ENCODE results near the gene E2F3.

Gene E2F3

DNA sequence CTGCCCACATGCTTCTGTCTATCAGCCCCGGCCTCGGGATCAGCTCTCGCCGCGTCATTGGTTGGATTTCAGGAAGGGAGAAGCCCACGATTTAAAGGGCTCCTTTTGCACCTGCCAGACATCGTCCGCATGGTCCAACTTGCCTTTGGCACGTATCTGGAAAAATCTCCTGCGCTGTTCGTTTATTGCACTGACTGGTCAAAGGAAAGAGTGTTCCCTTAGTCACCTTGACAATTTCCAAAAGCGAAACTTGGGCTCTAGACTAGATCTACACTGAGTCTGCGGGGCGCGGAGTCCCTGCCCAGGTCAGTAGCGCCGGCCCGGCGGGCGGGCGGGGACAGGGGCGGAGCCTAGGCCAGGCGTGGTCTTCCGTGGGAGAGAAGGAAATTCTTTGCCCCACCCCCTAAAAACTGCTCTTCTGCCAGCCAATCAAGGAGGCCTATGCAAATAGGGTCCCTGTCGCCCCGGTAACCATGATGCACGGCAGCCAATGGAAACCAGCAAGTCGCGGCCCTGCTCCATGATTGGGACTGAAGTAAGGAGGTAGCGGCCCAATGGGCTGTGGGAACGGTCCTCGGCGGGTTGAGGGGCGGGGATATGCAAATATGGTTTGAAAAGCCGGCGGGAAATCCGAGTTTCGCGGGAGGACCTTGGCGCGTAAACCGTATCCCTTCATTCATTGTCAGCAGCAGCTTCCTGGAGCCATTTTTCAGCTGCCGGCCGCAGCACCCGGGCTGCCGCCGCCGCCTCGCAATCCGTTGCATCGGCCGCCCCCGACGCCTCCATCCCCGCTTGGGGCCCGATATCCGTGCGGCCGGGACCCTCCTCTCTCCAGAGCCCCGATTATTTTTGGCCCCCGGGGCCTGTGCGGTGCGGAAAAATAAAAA, at the start of gene E2F3:
E2F3 (plus strand) TSS at position 675 of the 887 bp plus-strand sequence. CDS start 354 bp downstream, outside the sequence.
- peak; percentile 98 to 99 for DNase-seq (ENCODE audit: extremely low read depth in 1 of 2, low read depth in 1 of 2)

DNA sequence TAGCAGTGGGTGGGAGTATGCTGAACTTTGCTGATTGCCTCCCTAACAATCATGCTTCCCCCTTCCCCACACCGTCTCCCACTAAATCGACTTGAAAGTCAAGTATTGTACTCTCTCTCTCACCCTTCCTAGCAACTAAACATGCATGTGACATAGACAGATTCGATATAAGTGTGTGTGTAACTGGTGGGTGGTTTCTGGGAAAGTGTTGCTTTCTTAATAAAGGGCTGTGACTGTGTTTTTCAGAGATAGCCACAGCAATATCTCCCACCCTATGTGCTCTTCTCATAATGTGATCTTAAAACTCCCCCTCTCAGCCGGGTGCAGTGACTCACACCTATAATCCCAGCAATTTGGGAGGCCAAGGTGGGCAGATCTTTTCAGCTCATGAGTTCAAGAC, 49.3 kb upstream of the E2F3 start:
- no peak for DNase-seq (ENCODE audit: extremely low read depth in 1 of 2, low read depth in 1 of 2)

DNA sequence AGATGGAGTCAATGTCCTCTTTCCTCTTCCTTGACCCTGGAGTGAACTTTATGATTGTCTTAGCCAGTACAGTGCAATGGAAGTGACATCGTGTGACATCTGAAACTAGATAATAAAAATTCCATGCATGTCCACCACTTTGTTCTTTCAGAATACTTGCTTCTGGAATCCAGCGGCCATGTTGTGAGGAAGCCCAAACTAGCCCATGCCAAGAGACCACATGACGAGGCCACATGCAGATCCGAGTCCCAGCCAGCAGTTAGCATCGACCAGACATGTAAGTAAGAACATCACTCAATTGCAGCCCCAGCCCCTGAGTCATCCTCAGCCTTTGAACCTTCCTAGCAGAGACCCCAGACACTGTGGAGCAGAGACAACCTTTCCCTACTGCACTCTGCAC, 48.5 kb upstream of the E2F3 start:
- DNase-seq (ENCODE audit: extremely low read depth in 1 of 2, low read depth in 1 of 2): no peak

DNA sequence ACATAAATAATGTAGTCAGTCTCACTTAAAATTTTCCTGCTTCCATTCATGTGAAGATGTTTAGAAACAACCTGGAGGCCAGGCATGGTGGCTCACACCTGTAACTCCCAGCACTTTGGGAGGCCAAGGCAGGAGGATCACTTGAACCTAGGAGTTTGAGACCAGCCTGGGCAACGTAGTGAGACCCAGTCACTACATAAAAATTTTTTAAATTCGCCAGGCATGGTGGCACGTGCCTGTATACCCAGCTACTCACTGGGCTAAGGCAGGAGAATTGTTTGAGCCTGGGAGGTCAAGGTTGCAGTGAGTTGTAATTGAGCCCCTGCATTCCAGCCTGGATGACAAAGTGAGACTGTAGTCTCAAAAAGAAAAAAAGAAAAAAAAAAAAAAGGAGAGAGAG, 47.3 kb upstream of the E2F3 start:
- no peak for DNase-seq (ENCODE audit: extremely low read depth in 1 of 2, low read depth in 1 of 2)

DNA sequence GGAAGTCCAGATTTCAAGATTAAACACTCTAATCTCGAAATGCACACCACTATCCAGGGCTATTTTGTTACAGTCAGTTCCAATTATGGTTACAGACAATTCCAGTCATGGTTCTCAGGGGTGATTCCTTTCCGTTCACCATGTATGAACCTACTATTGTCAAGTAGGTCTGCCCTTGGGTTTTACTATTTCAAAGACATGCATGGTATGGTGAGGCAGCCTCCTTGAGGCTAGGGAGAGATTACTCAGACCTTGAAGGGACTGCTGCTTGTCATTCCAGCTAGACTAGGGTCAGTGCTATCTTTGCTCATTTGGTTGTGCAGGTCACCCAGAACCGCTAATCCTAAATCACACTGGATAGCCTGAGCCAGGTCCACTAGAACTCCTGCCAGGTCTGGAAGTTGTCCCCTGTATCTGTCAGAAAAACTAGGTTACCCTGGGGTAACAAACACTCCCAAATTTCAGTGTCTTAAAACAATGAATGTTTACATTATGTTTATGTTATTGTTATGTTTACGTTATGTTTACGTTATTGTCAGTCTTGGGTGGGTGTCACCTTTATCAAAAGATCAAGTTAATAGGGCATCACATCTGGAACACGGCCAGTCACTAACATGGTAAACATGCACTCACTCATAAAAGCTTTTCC, 41.1 kb upstream of the E2F3 start:
- DNase-seq (ENCODE audit: extremely low read depth in 1 of 2, low read depth in 1 of 2): no peak

DNA sequence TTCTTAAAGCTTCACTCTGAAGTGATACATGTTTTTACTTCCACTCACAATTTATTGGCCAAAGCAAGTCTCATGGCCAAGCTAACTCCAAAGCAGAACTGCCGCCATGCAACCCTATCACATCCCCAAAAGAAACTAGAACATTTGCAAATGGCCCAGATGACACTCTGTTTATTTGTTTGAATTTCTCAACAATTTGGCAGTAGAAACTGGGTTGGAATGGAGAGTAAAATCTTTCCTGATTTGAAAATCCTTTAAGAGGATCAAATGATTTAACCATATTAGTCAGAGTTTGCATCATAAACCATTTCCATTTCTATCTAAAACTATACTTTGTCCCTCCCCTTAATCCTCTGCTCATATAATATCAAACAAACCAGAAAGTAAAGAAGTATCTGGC, 39.1 kb upstream of the E2F3 start:
- no peak for DNase-seq (ENCODE audit: extremely low read depth in 1 of 2, low read depth in 1 of 2)

DNA sequence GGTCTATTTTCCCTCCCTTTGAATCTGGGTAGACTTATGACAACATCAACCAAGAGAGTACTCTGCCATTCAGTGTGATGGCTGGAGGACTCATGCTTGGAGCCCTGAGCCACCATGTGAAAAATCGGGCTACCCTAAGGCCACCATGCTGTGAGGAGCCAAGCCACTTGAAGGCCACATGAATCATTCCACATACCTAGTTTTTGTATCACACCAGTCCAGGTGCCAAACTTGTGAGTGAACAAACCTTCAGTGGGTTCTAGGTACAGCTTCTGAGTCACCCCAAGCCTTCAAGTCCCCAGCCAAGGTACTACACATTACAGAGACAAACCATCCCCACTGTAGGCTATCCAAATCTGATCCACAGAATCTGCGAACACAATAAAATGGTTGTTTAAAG, 37.4 kb upstream of the E2F3 start:
- DNase-seq (ENCODE audit: extremely low read depth in 1 of 2, low read depth in 1 of 2): no peak

DNA sequence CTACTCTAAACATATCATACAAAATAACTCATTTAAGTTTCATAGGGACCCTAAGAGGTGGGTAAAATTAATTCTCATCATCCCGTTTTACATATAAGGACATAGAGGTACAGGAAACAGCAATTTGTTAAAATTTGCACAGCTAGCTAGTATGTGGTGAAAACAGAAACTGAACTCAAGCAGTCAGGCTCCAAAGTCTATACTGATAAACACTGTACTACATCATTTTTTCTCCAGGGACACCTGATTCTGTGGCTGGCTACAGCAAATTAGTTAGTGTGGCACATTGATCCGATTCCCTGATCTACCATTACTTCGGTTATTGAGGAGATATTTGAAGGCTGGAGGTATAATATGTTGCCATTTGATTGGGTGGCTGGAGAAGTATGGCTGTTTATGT, 36.2 kb upstream of the E2F3 start:
- DNase-seq (ENCODE audit: extremely low read depth in 1 of 2, low read depth in 1 of 2): no peak

DNA sequence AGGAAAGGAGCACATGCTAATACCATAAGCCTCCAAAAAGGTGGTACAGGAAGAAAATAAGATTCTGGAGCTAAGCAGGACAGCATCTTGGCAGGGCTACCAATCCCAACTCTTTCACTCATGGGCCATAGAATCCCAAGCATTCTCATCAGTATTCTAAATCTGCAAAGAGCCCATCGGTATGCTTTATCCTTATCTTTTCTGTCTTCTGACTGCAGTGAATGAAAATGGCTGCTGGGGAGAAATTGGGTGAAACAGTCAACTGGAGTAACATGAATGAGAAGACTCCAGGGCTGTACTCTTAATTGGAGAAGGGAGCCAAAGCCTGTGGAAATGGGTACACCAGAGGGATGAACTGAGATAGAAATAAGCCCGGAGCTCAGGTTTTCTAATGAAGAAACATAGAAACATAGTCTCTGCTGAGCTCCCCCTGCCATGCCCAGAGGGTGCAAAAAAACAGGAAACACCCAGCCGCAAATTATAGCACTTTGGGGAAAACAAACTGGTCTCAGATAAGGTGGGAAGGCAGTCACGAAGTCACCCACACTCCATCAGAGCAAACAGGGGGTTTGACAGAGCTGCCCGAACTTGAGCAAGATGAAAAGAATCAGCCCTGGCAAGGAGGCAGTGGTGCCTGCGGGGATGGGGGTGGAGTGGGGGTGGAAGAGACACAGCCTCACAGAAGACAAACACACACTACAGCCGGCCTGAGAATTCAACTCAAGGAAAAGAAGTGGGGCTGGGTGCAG, 35.4 kb upstream of the E2F3 start:
- DNase-seq (ENCODE audit: extremely low read depth in 1 of 2, low read depth in 1 of 2): peak in 1 of 2 donors; percentile 7

DNA sequence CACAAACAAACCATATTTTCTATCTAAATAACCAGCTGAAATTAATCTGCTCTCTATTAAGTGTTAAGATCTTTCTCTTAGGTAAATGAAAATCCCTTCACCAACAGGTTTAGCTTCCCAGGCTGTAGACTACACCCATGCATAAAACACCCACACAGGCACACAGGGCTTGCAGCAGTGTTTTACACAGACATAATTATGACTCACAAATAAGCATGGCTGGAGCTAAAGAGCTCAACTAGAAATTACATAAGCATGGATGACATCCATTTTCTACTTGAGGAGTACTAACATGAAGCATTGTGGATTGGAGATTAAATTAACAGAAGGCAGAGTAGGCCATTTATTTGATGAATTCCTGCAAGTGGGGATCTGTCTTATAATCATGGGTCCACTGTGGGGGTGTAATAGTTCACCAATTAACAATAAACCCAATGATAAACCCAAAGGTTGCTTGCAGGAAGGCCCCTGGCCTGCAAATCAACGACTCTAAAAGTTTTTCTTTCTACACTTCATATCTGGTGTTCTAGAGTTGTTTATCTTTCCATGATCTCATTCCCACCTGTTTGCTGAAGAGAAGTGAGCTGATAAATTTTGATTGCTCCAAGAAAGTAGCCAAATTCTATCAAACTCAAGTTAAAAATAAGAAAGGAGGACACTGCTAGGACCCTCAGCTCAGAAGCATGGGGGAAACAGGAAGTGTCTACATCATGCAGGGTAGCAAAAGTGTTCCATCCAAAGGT, 33.8 kb upstream of the E2F3 start:
- DNase-seq (ENCODE audit: extremely low read depth in 1 of 2, low read depth in 1 of 2): no peak

DNA sequence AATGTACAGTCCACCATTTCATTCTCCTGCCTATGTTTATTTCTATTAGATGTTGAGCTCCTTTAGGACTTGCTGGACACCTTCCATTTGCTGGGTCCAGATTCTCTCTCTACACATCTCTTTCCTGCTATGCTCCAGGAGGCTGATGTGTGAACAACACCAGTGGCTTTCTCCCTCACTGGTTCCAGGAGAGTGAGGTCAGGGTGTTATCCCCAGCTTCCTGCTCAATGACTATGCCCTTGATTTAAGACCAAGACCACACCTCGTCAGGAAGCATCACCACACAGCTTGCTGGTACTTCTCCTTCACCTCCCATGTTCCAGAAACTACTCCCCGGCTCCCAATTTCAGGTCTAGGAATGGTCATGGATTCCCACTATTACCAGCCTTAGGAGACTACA, 31.3 kb upstream of the E2F3 start:
- no peak for DNase-seq (ENCODE audit: extremely low read depth in 1 of 2, low read depth in 1 of 2)

DNA sequence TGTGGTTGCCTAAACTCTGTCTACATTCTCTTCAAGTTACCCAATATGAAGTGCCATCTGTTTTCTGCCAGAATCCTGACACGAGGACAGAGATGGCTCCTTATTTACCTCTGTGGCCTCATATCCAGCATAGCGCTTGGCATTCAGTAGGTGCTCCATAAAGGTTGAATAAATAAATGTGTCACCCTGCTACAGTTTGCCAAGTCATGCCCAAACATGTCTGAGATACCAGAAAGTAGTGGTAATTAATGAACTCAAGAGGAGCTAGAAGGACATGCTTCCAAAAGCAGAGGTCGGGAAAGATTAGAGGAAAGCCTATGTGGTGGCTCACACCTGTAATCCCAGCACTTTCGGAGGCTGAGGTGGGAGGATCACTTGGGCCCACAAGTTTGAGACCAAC, 30.9 kb upstream of the E2F3 start:
- DNase-seq (ENCODE audit: extremely low read depth in 1 of 2, low read depth in 1 of 2): no peak

DNA sequence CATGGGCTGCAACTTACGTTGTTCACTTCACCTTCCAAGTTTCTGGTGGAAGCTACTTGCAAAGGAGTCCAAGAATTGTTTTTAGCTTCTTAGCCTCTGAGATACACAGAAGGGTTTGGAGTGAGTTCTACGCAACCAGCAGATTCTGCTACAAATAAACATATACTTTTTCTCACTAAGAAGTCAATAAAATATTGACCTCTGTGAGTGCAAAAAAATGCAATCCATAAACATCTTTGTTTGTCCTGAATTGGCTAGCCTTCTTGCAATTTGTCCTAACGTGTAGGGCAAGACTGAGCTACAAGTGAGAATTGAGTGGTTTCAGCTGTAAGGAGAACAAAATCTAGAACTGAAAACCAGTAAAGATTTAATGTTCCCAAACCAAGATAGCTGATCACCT, 26.2 kb upstream of the E2F3 start:
- no peak for DNase-seq (ENCODE audit: extremely low read depth in 1 of 2, low read depth in 1 of 2)

DNA sequence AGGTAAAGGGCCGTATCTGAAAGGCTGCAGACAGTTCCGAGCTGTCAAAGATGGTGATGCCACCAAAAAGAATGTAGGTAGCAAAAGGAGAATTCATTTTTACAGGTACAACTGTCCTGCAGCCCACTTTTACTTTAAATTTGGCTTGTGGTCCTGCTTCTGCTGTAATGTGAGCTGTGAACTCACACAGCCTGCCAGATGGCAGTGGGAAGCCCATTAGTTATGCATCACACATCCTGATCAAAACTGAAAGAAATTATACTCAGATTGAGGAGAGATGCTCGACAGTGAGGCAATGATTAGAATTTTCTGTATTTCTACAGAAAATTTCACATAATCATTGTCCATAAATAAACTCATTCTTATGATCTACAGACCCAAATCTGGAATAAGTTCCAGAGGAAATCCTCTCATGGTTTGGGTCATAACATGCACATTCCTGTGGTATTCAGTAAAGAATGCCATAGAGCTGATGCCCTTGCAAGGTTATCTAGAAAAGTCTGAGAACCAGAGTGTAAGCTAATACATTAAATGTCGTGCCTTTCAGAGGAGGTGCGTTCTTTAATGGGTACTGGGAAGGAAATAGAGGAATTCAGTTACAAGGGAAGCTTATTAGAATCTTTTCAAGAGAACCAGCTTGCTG, 23.9 kb upstream of the E2F3 start:
- DNase-seq (ENCODE audit: extremely low read depth in 1 of 2, low read depth in 1 of 2): no peak

DNA sequence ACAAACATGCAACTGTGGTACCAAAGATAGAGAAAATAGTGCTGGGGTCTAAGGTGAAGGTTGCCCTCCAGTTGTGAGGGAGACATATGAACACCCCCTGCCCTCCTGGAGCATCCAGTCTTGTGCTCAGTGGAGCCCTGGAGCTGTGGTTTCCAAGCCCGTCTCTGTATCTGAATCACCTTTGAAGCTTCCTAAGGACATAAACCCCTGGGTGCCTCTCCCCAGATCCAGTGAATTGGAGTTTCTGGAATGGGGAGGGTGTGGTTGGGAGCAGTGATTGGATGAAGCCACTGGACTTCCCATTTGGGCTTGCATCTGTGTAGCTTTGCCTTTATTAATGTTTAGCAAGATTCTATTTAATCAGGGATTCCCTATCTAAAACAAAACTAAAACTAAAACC, 22.4 kb upstream of the E2F3 start:
- DNase-seq (ENCODE audit: extremely low read depth in 1 of 2, low read depth in 1 of 2): no peak

DNA sequence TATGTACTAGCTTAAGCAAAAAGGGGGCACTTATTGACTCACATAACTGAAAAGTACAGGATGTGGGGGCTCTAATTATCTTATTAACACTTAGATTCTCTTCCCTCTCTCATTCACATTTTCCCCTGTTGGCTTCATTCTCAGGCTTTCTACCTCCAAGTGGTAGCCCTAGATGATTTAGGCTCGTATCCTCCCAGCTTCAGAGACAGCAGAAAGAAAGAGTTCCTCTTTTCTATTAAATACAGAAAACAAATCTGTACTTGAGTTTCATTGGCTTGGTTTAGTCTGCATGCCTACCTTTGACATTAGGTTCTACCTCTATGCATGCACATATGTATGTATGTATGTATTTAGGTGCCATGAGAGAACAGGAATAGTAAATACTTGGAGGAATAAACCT, 15.5 kb upstream of the E2F3 start:
- no peak for DNase-seq (ENCODE audit: extremely low read depth in 1 of 2, low read depth in 1 of 2)

DNA sequence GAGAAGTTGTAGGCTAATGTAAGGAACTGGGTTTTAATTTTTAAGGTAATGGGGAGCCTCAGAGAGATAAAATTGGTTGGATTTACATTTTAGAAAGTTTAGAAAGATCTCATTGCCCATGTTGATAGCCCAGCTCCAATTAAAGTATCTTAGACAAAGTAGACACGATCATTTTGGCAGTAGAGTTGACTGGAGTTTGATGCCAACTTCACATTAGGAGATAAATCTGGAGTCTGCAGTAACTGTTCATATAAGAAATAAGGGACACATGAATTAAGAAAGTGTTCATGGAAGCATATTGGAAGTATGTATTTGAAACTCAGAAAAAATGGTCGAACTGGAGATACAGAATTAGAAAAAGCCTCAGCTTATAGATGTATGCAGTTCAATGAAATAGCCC, 12.6 kb upstream of the E2F3 start:
- no peak for DNase-seq (ENCODE audit: extremely low read depth in 1 of 2, low read depth in 1 of 2)

DNA sequence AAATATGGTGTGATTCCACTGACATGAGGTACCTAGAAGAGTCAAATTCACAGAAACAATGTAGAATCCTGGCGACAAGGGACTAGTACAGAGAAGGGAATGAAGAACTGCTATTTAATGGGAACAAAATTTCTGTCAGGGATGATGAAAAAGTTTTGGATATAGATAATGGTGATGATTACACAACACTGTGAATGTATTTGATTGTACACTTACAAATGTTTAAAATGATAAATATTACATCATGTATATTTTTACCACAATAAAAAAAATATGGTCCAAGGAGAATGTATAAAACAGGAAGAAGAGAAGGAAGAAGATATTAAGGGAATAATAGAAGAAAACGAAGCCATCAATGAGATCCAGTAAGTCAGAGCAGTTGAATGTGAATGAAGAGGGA, 8.4 kb upstream of the E2F3 start:
- no peak for DNase-seq (ENCODE audit: extremely low read depth in 1 of 2, low read depth in 1 of 2)

DNA sequence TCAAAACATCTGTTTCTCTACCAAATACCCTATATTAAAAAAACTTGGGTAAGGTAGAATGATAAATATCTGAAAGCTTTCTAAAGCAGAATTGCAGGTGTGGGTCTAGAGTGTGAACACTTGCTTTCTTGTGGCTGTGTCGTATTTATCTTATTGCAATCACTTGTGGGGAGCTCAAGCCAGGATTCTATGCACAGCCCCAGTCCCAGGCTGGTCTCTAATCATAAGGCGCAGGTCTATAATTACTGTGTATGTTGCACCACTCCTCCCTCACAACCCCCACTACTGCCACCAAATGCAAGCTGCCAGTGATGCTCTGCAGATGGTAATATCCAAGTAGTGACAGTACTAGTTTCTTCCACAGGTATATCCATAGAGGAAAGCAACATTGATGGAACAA, 2.2 kb upstream of the E2F3 start:
- DNase-seq (ENCODE audit: extremely low read depth in 1 of 2, low read depth in 1 of 2): no peak

DNA sequence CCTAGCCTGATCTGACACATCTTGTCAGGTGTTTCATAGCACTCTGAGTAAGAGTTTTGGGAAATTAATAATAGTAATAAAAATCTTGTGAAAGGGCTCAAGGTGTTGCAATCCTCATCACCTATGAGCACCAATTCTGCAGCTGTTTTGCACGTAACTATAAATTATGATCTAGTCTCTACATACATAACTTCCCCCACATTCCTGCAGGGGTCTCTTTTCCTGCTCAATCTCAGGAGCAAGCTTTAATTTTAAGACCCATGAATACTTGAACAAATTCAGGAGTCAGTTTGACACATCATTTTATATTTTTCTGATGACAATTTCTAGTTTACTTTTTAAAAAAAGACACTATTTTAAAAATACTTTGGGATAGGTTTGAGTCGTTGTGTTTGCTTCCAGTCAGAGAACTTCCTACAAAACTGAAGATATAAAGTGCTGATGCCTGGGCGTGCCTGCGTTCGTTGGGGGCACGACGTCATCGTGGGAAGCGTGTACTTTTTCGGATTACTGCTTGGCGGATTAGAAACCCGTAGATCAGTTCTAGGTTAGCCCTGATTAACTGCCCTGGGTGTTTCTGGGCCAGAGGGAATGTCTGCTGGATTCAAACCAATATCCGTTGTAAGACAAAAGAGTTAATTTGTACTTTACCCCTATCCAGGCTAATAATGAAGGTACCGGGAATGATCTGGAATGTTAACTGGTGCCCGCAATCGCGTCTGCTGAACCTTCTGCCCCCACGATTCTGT, 1.0 kb upstream of the E2F3 start:
- DNase-seq (ENCODE audit: extremely low read depth in 1 of 2, low read depth in 1 of 2): no peak
